Endodermal cell (in vitro differentiated cells): Measurements from ENCODE around the gene CLSTN3. TPM values are rescaled to one million over a fixed set of nuclear protein-coding genes. Genes with fewer than 3 reads are reported as not detected.
A peak's percentile ranks its signal among the peaks of the same experiment; 100 is the strongest.

Experiments used
- DNase-seq: peaks from one replicate; pipeline ENCODE4 v3.0.0-alpha.2; 2017
- H3K27ac ChIP-seq: 2 replicates; pipeline ENCODE4 v1.5.1; 2013; ENCODE audit warnings: mild to moderate bottlenecking, low read depth, low read length, moderate library complexity
- H3K27me3 ChIP-seq: 2 replicates; pipeline ENCODE4 v1.6.1; 2013; ENCODE audit warnings: mild to moderate bottlenecking, low read length, moderate library complexity; ENCODE audit not compliant: insufficient read depth, control insufficient read depth, poor library complexity, severe bottlenecking
- H3K36me3 ChIP-seq: 2 replicates; pipeline ENCODE4 v1.7.0; 2013; ENCODE audit warnings: mild to moderate bottlenecking, low read length, moderate library complexity; ENCODE audit not compliant: control insufficient read depth, insufficient read depth
- H3K4me1 ChIP-seq: one replicate; pipeline ENCODE4 v1.7.0; 2013; ENCODE audit warnings: low read length; ENCODE audit not compliant: control insufficient read depth, insufficient read depth
- H3K4me3 ChIP-seq: 2 replicates; pipeline ENCODE4 v1.5.1; 2013; ENCODE audit warnings: mild to moderate bottlenecking, low read length, moderate library complexity
- H3K9ac ChIP-seq: 2 replicates; pipeline ENCODE4 v1.6.1; 2013; ENCODE audit warnings: mild to moderate bottlenecking, low read length, moderate library complexity; ENCODE audit not compliant: poor library complexity, severe bottlenecking; ENCODE audit errors: extremely low read depth
- H3K9me3 ChIP-seq: 2 replicates; pipeline ENCODE4 v1.6.1; 2013; ENCODE audit warnings: mild to moderate bottlenecking, low read length, moderate library complexity; ENCODE audit not compliant: control insufficient read depth
- H3K27ac Mint-ChIP-seq: 2 replicates; pipeline ENCODE4 v1.8.0; 2020; ENCODE audit warnings: mixed read lengths
- H3K27me3 Mint-ChIP-seq: 2 replicates; pipeline ENCODE4 v1.8.0; 2021; ENCODE audit warnings: mild to moderate bottlenecking, mixed read lengths; ENCODE audit not compliant: insufficient read depth
- H3K36me3 Mint-ChIP-seq: 2 replicates; pipeline ENCODE4 v1.8.0; 2020; ENCODE audit warnings: low read depth, mixed read lengths
- H3K4me1 Mint-ChIP-seq: 2 replicates; pipeline ENCODE4 v1.8.0; 2020; ENCODE audit warnings: mixed read lengths
- H3K4me3 Mint-ChIP-seq: 2 replicates; pipeline ENCODE4 v1.8.0; 2020; ENCODE audit warnings: mild to moderate bottlenecking, moderate library complexity, mixed read lengths
- H3K9me3 Mint-ChIP-seq: 2 replicates; pipeline ENCODE4 v1.8.0; 2020; ENCODE audit warnings: mild to moderate bottlenecking, mixed read lengths
- WGBS, 2 experiments: methylation state at CpG; one replicate each; pipeline versions ENCODE4 v1.1.5 to v1.1.7; 2013; ENCODE audit warnings: missing lambda C conversion rate in 2 of 2, mixed read lengths in 1 of 2; ENCODE audit not compliant: insufficient coverage in 1 of 2, insufficient read length in 1 of 2; 5-methylcytosine and 5-hydroxymethylcytosine counted together
- total RNA-seq, 2 donors: library from RNA; stranded (reverse); fragmentation: NEBNext Ultra II Directional in 1 of 2; extraction: Animal tissue kit (Norgen Biotek cat#: 25700) in 1 of 2; gene quantifications; 2 replicates in 1 of 2; 3 replicates in 1 of 2; pipeline ENCODE4 v1.2.1, GENCODE V29; 2021
- TF ChIP-seq, protein P1 (sequence below): fragments of 200-600 bp; sonication (generic); conservative IDR thresholded peaks from 2 replicates; pipeline ENCODE4 v1.5.0; 2021; ENCODE audit warnings: antibody characterized with exemption, mild to moderate bottlenecking

The CLSTN3 gene
- total RNA-seq, 2 donors from 2014 or later: 69.7 to 135 TPM

DNA sequence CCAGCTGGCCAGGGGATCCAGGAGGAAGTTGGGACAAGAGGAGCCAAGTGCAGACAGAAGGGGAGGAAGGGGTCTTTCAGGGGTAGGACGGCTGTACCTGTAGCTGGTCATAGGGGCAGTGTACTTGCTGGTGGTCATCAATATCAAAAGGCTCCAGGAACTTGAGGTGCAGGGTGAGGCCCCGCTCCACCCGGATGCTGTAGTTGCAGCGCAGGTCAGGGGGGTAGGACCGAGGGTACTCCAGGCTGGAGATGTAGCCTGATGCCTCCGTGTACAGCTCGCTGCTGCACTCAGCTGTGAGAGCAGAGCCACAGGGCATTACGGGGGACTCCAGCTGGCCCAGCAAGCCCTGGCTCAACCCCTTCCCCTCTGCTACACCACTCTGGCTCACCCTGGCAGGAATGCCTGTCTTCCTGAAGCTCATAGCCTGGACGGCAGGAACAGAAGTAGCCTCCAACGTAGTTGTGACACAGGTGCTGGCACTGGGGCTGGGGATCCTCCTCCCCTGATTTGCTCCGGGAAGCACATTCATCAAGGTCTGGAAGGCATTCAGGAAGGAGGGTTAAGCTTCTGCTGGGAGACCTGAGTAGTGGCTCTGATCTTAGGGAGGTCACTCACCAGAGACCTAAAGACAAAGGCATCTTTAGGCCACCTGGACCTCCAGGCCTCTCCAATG lies 40.8 kb upstream of the CLSTN3 start:
- no peak overlapping the region for H3K27ac ChIP-seq
- H3K4me3 ChIP-seq: no peak overlapping the region
- peaks cover 5% of the 10 kb centered on the region for H3K9me3 ChIP-seq
- no peaks in the 10 kb centered on the region for H3K36me3 ChIP-seq
- H3K4me1 Mint-ChIP-seq: peaks cover 18% of the 10 kb centered on the region
- TF ChIP-seq, protein P1, sequence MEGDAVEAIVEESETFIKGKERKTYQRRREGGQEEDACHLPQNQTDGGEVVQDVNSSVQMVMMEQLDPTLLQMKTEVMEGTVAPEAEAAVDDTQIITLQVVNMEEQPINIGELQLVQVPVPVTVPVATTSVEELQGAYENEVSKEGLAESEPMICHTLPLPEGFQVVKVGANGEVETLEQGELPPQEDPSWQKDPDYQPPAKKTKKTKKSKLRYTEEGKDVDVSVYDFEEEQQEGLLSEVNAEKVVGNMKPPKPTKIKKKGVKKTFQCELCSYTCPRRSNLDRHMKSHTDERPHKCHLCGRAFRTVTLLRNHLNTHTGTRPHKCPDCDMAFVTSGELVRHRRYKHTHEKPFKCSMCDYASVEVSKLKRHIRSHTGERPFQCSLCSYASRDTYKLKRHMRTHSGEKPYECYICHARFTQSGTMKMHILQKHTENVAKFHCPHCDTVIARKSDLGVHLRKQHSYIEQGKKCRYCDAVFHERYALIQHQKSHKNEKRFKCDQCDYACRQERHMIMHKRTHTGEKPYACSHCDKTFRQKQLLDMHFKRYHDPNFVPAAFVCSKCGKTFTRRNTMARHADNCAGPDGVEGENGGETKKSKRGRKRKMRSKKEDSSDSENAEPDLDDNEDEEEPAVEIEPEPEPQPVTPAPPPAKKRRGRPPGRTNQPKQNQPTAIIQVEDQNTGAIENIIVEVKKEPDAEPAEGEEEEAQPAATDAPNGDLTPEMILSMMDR: no peak
- H3K27me3 ChIP-seq: no peaks in the 10 kb centered on the region
- H3K9me3 Mint-ChIP-seq: no peaks in the 10 kb centered on the region
- H3K4me3 Mint-ChIP-seq: no peak overlapping the region
- H3K4me1 ChIP-seq: no peaks in the 10 kb centered on the region
- no peak overlapping the region for H3K9ac ChIP-seq
- no peaks in the 10 kb centered on the region for H3K36me3 Mint-ChIP-seq
- H3K27me3 Mint-ChIP-seq: peaks cover 18% of the 10 kb centered on the region
- DNase-seq: no peak
- no peak overlapping the region for H3K27ac Mint-ChIP-seq
- WGBS, 2 experiments: 95 to 98% methylated on average over 8 to 11 of the region's 11 CpGs

DNA sequence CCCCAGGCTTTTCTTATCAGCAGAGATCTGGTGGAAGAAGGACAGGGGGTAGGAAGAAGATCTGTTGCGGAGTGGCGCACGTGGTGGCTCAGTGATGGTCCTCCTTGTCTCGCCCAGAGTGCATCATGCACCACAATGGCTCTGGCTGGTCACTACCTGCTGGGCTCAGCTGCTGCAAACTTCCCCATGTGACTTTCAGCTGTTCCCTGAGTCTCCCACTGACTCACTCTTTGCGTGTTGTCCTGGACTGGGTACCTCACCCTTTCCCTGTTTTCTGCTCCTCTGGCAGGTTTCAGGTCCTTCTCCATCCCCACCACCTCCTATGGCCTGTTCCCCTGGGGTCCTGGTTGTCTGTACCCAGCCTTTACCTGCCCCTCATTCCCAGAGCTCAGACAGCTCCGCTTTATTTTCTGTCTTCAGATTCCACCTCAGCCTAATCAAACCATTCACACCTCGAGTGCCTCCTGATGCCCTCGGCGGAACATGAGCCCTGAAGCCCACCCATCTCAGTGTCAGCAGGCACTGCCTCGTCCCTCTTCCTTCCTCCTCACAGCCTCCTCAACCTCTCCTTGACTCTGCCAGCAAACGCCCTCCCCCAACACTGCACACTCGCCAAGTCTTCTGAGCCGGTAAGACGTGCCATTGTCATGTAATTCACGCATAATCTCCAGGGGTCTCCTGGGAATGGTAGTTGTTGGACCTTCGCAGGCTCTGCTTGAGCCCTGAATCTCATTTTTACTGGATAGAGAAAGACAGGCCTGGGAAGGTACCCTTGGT lies 39.8 kb upstream of the CLSTN3 start:
- H3K27ac ChIP-seq: no peak overlapping the region
- Mint-ChIP-seq H3K27ac (no peak overlapping the region), H3K27me3 (peaks cover 18% of the 10 kb centered on the region), H3K36me3 (no peaks in the 10 kb centered on the region), H3K4me3 (peak overlapping the region; percentile 0), H3K9me3 (no peaks in the 10 kb centered on the region), H3K4me1 (peaks cover 19% of the 10 kb centered on the region)
- H3K27me3 ChIP-seq: no peaks in the 10 kb centered on the region
- no peaks in the 10 kb centered on the region for H3K9me3 ChIP-seq
- no peaks in the 10 kb centered on the region for H3K4me1 ChIP-seq
- DNase-seq: peak; percentile 89
- H3K4me3 ChIP-seq: no peak overlapping the region
- H3K36me3 ChIP-seq: no peaks in the 10 kb centered on the region
- no peak overlapping the region for H3K9ac ChIP-seq
- TF ChIP-seq, protein P1: peak; percentile 14
- 70 to 74% methylated on average over 16 of the region's 16 CpGs for WGBS, 2 experiments

DNA sequence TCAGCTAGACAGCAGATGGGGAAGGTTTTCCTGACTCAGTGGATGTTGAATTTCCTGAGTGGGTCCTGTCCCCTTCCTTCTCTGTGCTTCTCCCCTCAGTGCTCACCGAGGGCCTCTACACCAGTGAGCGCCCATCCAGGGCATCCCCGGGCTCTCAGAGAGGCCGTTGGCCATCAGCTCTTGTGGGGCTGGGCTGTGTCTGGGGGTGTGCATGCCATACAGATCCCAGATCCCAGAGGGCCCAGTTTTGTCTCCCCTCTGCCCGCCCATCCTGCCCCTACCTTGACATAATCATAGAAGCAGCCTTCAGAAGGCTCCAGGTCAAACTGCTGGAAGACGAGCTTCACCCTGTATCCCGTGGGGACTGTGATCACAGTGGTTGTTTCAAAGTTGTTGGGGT lies 39.0 kb upstream of the CLSTN3 start:
- Mint-ChIP-seq H3K4me3 (no peak overlapping the region), H3K36me3 (no peaks in the 10 kb centered on the region), H3K27ac (no peak overlapping the region), H3K9me3 (no peaks in the 10 kb centered on the region), H3K27me3 (peaks cover 18% of the 10 kb centered on the region), H3K4me1 (peaks cover 20% of the 10 kb centered on the region)
- Histone ChIP-seq H3K4me3 (no peak overlapping the region), H3K27me3 (no peaks in the 10 kb centered on the region), H3K27ac (no peak overlapping the region), H3K9me3 (no peaks in the 10 kb centered on the region), H3K36me3 (no peaks in the 10 kb centered on the region), H3K9ac (no peak overlapping the region), H3K4me1 (no peaks in the 10 kb centered on the region)
- 92 to 100% methylated on average over 1 to 7 of the region's 7 CpGs for WGBS, 2 experiments
- TF ChIP-seq, protein P1: no peak
- DNase-seq: no peak
